ENCODE results near the gene ING5. TPM values are rescaled to one million over a fixed set of nuclear protein-coding genes. Genes with fewer than 3 reads are reported as not detected.

Gene ING5
- total RNA-seq, 2 experiments from 2014 or later, result 51.2 to 51.3 TPM

DNA sequence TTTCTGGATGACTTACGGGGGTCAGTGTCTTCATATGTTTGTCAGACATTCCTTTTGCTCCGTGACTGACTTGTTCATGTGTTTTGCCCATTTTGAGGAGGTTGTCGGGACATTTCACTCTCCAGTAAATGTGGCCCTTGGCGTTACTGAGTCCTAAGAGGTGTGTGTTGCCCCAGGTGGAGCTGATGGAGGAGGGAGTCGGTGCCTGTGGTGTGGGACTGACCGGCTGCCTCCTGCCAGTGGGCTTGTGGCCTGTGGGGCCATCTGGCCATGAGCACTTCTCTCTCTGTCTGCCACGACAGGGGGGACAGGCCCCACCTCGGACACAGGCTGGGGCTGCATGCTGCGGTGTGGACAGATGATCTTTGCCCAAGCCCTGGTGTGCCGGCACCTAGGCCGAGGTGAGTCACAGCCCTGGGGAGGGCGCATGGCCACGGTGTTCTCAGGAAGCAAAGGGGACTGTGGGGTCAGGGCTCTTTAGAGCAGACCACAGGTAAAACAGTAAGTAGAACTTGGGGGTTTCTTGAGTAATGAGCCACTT lies 48.6 kb upstream of the ING5 start:
- H3K27me3 ChIP-seq (ENCODE audit: control insufficient read depth in 1 of 2, insufficient read depth in 2 of 2, low read length in 2 of 2), result no peaks in the 10 kb centered on the region
- Mint-ChIP-seq H3K27ac (no peak overlapping the region), H3K4me1 (ENCODE audit: low read depth) (peaks cover 10% of the 10 kb centered on the region), H3K4me3 (no peak overlapping the region), H3K27me3 (no peaks in the 10 kb centered on the region), H3K9me3 (no peaks in the 10 kb centered on the region), H3K36me3 (ENCODE audit: low read depth) (peaks cover 73% of the 10 kb centered on the region)
- H3K9me3 ChIP-seq (ENCODE audit: control insufficient read depth in 1 of 2, insufficient read depth in 1 of 2, low read length in 2 of 2), result no peaks in the 10 kb centered on the region
- DNase-seq (no peak), ATAC-seq (ENCODE audit: poor library complexity) (no peak)
- TF ChIP-seq, protein P1, sequence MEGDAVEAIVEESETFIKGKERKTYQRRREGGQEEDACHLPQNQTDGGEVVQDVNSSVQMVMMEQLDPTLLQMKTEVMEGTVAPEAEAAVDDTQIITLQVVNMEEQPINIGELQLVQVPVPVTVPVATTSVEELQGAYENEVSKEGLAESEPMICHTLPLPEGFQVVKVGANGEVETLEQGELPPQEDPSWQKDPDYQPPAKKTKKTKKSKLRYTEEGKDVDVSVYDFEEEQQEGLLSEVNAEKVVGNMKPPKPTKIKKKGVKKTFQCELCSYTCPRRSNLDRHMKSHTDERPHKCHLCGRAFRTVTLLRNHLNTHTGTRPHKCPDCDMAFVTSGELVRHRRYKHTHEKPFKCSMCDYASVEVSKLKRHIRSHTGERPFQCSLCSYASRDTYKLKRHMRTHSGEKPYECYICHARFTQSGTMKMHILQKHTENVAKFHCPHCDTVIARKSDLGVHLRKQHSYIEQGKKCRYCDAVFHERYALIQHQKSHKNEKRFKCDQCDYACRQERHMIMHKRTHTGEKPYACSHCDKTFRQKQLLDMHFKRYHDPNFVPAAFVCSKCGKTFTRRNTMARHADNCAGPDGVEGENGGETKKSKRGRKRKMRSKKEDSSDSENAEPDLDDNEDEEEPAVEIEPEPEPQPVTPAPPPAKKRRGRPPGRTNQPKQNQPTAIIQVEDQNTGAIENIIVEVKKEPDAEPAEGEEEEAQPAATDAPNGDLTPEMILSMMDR (IDR thresholded peaks at IDR 0.05), result no peak
- peaks cover 66% of the 10 kb centered on the region for H3K36me3 ChIP-seq (ENCODE audit: insufficient read depth, low read length)
- POLR2A ChIA-PET, result no interaction called here
- H3K4me3 ChIP-seq (ENCODE audit: low read length), result no peak overlapping the region
- CTCF ChIA-PET, result no interaction called here
- intact Hi-C loops (cut with DNase I, micrococcal nuclease), result no loop called here
- no peak overlapping the region for H3K27ac ChIP-seq (ENCODE audit: low read depth in 1 of 2, low read length in 2 of 2)
- no peaks in the 10 kb centered on the region for H3K4me1 ChIP-seq (ENCODE audit: insufficient read depth, low read length)

DNA sequence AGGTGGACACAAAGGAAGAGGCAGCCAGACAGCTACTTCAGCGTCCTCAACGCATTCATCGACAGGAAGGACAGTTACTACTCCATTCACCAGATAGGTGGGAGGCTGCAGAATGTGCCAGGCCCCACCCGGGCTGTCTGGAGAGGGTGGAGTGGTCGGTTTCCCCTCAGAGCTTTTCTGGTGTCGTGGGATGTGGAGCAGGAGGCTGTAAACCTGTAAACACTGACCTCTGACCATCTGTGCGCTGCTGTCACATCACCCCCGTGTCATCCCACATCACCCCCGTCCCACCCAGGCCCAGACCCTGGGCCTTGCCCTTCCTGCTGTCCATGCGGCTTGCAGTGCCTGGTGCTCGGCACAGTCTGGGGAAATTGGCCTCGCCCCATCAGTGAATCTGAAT lies 47.3 kb upstream of the ING5 start:
- Histone ChIP-seq H3K9me3 (ENCODE audit: control insufficient read depth in 1 of 2, insufficient read depth in 1 of 2, low read length in 2 of 2) (no peaks in the 10 kb centered on the region), H3K27ac (ENCODE audit: low read depth in 1 of 2, low read length in 2 of 2) (no peak overlapping the region), H3K27me3 (ENCODE audit: control insufficient read depth in 1 of 2, insufficient read depth in 2 of 2, low read length in 2 of 2) (no peaks in the 10 kb centered on the region), H3K4me1 (ENCODE audit: insufficient read depth, low read length) (no peaks in the 10 kb centered on the region), H3K4me3 (ENCODE audit: low read length) (no peak overlapping the region), H3K36me3 (ENCODE audit: insufficient read depth, low read length) (peaks cover 78% of the 10 kb centered on the region)
- Mint-ChIP-seq H3K27ac (no peak overlapping the region), H3K9me3 (no peaks in the 10 kb centered on the region), H3K36me3 (ENCODE audit: low read depth) (peaks cover 77% of the 10 kb centered on the region), H3K27me3 (no peaks in the 10 kb centered on the region), H3K4me3 (no peak overlapping the region), H3K4me1 (ENCODE audit: low read depth) (no peaks in the 10 kb centered on the region)
- TF ChIP-seq, protein P1 (IDR thresholded peaks at IDR 0.05), result no peak
- CTCF ChIA-PET, result interaction anchor here (0.7 kb wide), 1 partner anchor 11 kb away, joined by 4 read pairs; no protein-coding TSS in a partner anchor
- intact Hi-C loops (cut with DNase I, micrococcal nuclease), result no loop called here
- POLR2A ChIA-PET, result no interaction called here
- DNase-seq (no peak), ATAC-seq (ENCODE audit: poor library complexity) (no peak)

DNA sequence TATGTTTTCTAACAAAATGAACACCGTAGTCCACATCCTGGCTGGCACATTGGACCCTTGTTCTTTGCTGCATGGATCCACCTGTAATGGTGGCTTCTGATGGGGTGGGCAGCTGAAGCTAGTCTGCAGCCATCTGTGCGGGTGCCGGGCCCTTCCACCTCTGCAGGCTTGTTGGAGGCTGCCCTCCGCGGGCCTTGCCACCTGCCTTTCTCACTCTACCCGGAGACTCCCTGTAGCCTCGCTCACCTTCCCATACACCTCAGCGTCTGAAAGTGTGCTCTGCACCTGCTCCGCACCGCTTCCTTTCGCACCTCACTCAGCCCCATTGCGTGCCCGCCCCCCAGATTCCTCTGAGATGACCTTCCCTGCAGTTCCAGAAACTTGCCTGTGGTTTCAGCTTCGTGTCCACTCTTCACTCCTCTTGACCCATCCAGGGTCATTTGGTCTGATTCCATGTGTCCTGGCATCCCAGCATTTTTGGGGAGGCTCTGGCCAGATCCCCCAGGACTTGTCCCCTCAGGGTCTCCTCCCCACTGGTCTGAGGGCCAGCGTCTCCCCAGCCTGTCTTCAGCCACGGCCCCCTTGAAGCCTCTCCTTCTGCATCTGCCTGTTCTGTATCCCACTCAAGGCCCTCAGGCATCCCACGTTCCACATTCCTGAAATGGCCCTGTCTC lies 46.2 kb upstream of the ING5 start:
- H3K27me3 Mint-ChIP-seq, result no peaks in the 10 kb centered on the region
- no peaks in the 10 kb centered on the region for H3K4me1 Mint-ChIP-seq (ENCODE audit: low read depth)
- DNase-seq, result no peak
- Histone ChIP-seq H3K36me3 (ENCODE audit: insufficient read depth, low read length) (peaks cover 86% of the 10 kb centered on the region), H3K27ac (ENCODE audit: low read depth in 1 of 2, low read length in 2 of 2) (no peak overlapping the region), H3K4me1 (ENCODE audit: insufficient read depth, low read length) (no peaks in the 10 kb centered on the region), H3K9me3 (ENCODE audit: control insufficient read depth in 1 of 2, insufficient read depth in 1 of 2, low read length in 2 of 2) (no peaks in the 10 kb centered on the region), H3K27me3 (ENCODE audit: control insufficient read depth in 1 of 2, insufficient read depth in 2 of 2, low read length in 2 of 2) (no peaks in the 10 kb centered on the region), H3K4me3 (ENCODE audit: low read length) (no peak overlapping the region)
- ChIA-PET CTCF (no interaction called here), POLR2A (no interaction called here)
- no peaks in the 10 kb centered on the region for H3K9me3 Mint-ChIP-seq
- H3K4me3 Mint-ChIP-seq, result no peak overlapping the region
- peaks cover 88% of the 10 kb centered on the region for H3K36me3 Mint-ChIP-seq (ENCODE audit: low read depth)
- TF ChIP-seq, protein P1 (IDR thresholded peaks at IDR 0.05), result no peak
- H3K27ac Mint-ChIP-seq, result no peak overlapping the region
- no peak for ATAC-seq (ENCODE audit: poor library complexity)
- intact Hi-C loops (cut with DNase I, micrococcal nuclease), result no loop called here

Data from CD4-positive, alpha-beta T cell (primary cell).